HepG2 (cell line): Measurements from ENCODE around the gene PLA1A.
"Not testable (repeated sequence)": the region's sequence is repeated elsewhere in the genome, so short reads cannot be mapped to it uniquely, and the experiment has no call there.

ENCODE experiments used
- ARNTL ChIP-seq: sonication (generic); formaldehyde crosslinking; IDR thresholded peaks from 2 replicates; pipeline ENCODE4 v1.4.0; 2020; ENCODE audit warnings: mild to moderate bottlenecking, missing genetic modification reagents
- CERS6 ChIP-seq: sonication (generic); formaldehyde crosslinking; IDR thresholded peaks from 2 replicates; pipeline ENCODE4 v1.5.0; 2020; ENCODE audit warnings: missing genetic modification reagents
- NR2F1 ChIP-seq, 2 experiments: fragments of 450-650 bp in 1 of 2; formaldehyde crosslinking in 1 of 2; IDR thresholded peaks; 2 replicates each; pipeline versions ENCODE4 v1.5.0 to v1.6.1; 2016 to 2020; ENCODE audit warnings: mild to moderate bottlenecking in 1 of 2, missing compliant biosample characterization in 1 of 2, missing genetic modification reagents in 1 of 2, moderate library complexity in 1 of 2
- PHF8 ChIP-seq: sonication (generic); formaldehyde crosslinking; IDR thresholded peaks from 2 replicates; pipeline ENCODE4 v1.5.0; 2020; ENCODE audit warnings: missing genetic modification reagents
- TBX3 ChIP-seq: fragments of 450-650 bp; IDR thresholded peaks from 2 replicates; pipeline ENCODE4 v1.6.1; 2017; ENCODE audit warnings: antibody characterized with exemption, mild to moderate bottlenecking, inconsistent platforms, borderline replicate concordance
- ZNF274 ChIP-seq: sonication (generic); formaldehyde crosslinking; IDR thresholded peaks from 2 replicates; pipeline ENCODE4 v1.5.1; 2020; ENCODE audit warnings: mild to moderate bottlenecking, missing genetic modification reagents
- ZNF337 ChIP-seq: sonication (generic); formaldehyde crosslinking; IDR thresholded peaks from 2 replicates; pipeline ENCODE4 v1.5.1; 2020; ENCODE audit warnings: missing genetic modification reagents, low read depth, mild to moderate bottlenecking, borderline replicate concordance
- ZNF549 ChIP-seq: sonication (generic); formaldehyde crosslinking; IDR thresholded peaks from 2 replicates; pipeline ENCODE4 v1.5.0; 2020; ENCODE audit warnings: missing genetic modification reagents
- ZNF670 ChIP-seq: sonication (generic); formaldehyde crosslinking; IDR thresholded peaks from 2 replicates; pipeline ENCODE4 v1.8.0; 2022; ENCODE audit warnings: mild to moderate bottlenecking, missing genetic modification reagents, borderline replicate concordance
- ZNF768 ChIP-seq: sonication (generic); formaldehyde crosslinking; IDR thresholded peaks from 2 replicates; pipeline ENCODE4 v1.4.0; 2020; ENCODE audit warnings: missing genetic modification reagents

GRCh38 chr3:119678209-119678608 is 80.5 kb downstream of the PLA1A start:
- not testable (repeated sequence) for TF ChIP-seq CERS6 (CRISPR knock-in tag); TBX3; ZNF274 (CRISPR knock-in tag); ZNF337 (CRISPR knock-in tag); ZNF768 (CRISPR knock-in tag); ARNTL (CRISPR knock-in tag); PHF8 (CRISPR knock-in tag); NR2F1 (CRISPR knock-in tag; IDR thresholded peaks at IDR 0.05); ZNF549 (CRISPR knock-in tag); ZNF670
